Fibroblast of pulmonary artery (primary cell): ENCODE data around the gene ZCCHC2.

ENCODE experiments used
- DNase-seq: peaks from one replicate; pipeline ENCODE4 v3.0.0-alpha.2; 2010; ENCODE audit warnings: low read depth
- H3K4me3 ChIP-seq: replicated peaks from 2 replicates; pipeline ENCODE4 v1.5.1; 2011; ENCODE audit warnings: low read depth, mild to moderate bottlenecking, control low read depth, low read length, moderate library complexity
- CTCF ChIP-seq: IDR thresholded peaks from 2 replicates; pipeline ENCODE4 v1.5.1; 2011; ENCODE audit warnings: mild to moderate bottlenecking, control low read depth, low read length, inconsistent platforms; ENCODE audit errors: missing control alignments

Gene ZCCHC2

GRCh38 chr18:62588217-62588616 is 65.4 kb downstream of the ZCCHC2 start:
- no peak for TF ChIP-seq CTCF
- no peak for DNase-seq
- no peak overlapping the region for H3K4me3 ChIP-seq

GRCh38 chr18:62590799-62591590 is 68.2 kb downstream of the ZCCHC2 start:
- no peak overlapping the region for H3K4me3 ChIP-seq
- no peak for DNase-seq
- no peak for TF ChIP-seq CTCF

- H3K4me3 ChIP-seq, result peak overlapping the region; percentile 27
- TF ChIP-seq CTCF, result no peak
- peak; percentile 3 for DNase-seq
These were observed 73.5 kb downstream of the ZCCHC2 start for GRCh38 chr18:62596145-62597005.

GRCh38 chr18:62601871-62602270 is 79.0 kb downstream of the ZCCHC2 start:
- no peak for DNase-seq
- no peak overlapping the region for H3K4me3 ChIP-seq
- TF ChIP-seq CTCF, result no peak

- TF ChIP-seq CTCF, result no peak
- DNase-seq, result no peak
- H3K4me3 ChIP-seq, result no peak overlapping the region
These were observed 79.9 kb downstream of the ZCCHC2 start for GRCh38 chr18:62602706-62603105.

- TF ChIP-seq CTCF, result no peak
- H3K4me3 ChIP-seq, result no peak overlapping the region
- DNase-seq, result no peak
These were observed 80.4 kb downstream of the ZCCHC2 start for GRCh38 chr18:62603211-62603610.
